HG03039 (cell line): ENCODE measurements around the gene CDK5RAP1.

Experiments used
- ATAC-seq: cut with Tn5 transposase; IDR thresholded peaks from one replicate; pipeline ENCODE4 v1.9.1; 2021; ENCODE audit warnings: mild to moderate bottlenecking, moderate library complexity; ENCODE audit not compliant: unreplicated experiment

CDK5RAP1 gene

DNA sequence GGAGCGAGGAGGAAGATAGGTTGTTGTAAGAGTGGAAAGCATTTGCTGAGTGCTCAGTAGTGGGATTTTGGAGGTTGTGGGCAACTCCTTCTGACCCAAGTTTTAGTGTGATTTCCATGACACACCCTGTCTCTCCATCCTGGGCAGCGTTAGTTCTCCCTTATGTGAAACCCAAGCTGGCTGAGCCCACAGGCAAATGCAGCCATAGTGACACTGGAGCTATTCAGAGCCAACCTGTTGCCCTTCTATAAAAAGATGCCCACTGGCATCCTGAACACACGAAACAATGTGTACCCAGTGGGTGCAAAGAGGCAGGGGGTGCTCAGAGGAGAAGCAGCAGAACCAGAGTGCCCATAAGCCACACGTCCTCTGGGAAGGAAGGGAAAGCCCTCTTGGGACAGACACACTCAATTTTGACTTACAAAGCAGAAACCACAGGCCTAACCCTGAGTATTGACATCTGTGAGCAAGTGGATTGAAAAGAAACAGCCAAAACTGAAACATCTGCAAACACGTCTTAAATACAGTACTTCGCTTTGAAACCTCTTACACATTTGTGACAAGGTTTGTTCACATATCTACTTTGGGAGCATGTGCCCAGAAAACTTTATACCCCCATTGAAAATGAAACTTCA lies 63.7 kb downstream of the CDK5RAP1 start:
- ATAC-seq, result no peak

DNA sequence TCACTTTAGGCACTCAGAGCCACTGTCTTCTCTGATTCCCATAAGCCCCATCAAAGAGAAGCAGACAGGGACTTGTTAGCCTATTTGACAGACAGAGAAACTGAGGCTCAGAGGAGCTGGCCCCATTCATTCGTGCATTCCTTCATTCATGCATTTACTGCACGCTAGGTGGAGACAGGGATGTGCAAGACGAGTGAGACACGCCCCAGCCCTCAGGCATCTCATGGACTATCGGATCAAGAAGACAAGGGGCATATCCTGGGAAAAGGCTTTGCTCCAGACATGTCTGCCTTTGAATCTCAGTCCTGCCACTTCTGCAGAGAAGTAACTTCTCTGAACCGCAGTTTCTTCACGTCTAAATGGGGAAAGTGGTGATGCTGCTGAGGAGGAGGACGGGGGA lies 64.2 kb downstream of the CDK5RAP1 start:
- no peak for ATAC-seq

DNA sequence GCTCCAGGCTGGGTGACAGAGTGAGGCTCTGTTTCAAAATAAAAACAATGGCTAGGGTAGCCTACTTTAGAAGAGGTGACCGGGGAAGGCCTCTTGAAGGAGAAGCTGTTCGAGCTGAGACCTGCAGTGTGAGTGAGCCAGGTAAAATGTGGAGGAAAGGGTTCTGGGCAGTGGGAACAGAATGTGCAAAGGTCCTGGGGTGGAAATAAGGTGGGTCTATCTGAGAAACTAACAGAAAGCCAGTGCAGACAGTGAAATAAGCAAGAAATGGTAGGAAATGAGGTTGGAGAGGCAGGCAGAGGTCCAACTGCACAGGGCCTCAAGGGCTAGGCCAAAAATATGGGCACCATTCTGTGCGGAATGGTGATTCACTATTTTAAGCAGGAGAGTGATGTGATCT lies 64.9 kb downstream of the CDK5RAP1 start:
- no peak for ATAC-seq

DNA sequence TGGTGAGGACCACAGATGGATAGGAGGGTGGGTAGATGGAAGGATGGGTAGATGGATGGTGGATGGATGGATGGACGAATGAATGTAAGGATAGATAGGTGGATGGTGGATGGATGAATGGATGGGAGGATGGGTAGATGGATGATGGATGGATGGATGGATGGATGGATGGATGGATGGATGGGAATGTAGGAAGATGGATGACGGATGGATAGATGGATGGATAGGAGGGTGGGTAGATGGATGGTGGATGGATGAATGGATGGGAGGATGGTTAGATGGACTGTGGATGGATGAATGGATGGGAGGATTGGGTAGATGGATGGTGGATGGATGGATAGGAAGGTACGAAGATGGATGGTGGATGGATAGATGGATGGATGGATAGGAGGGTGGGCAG lies 67.2 kb downstream of the CDK5RAP1 start:
- ATAC-seq, result no peak

DNA sequence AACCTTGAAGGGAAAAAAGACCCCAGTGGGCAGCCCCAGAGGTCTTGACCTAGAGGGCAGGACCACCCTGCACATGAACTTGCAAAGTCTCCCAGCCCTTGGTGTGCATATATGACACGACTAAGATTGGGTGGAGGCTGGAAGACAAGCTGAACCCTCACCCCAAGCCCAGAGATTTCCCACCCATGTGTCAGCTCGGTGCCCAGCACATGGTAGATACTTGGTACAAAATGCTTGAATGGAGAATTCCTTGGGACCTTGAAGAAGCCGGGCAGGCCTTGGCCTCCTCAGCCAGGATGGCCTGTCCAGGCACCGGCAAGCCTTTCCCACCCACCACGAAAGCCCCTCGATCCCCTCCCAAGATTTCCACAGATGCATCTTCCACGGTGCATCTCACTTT lies 67.7 kb downstream of the CDK5RAP1 start:
- ATAC-seq, result no peak

DNA sequence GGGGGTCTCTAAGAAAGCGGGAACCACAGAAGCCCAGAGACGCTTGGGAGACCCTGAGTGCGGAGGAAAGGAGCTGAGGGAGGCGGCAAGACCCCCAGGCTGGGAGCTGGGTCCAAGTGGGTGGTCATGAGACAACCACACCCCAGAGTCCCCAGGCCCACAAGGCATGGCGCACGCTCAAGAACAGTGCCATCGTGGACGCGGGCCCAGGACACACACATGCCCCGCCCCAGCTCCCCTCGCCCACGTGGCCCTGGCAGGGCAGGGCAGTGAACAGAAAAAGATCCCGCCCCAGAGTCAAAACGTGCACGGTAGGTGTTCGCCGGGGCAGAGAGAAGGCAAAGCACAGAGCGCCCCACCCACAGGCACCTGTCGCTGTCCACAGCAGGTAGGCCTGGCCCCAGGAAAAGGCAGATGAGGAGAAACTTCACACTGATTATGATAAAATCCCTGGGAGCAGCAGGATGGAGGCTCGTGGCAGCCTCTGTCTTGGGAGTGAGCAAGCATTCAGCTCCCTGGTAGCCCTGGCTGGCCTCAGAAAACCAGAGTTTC lies 68.3 kb downstream of the CDK5RAP1 start:
- no peak for ATAC-seq

DNA sequence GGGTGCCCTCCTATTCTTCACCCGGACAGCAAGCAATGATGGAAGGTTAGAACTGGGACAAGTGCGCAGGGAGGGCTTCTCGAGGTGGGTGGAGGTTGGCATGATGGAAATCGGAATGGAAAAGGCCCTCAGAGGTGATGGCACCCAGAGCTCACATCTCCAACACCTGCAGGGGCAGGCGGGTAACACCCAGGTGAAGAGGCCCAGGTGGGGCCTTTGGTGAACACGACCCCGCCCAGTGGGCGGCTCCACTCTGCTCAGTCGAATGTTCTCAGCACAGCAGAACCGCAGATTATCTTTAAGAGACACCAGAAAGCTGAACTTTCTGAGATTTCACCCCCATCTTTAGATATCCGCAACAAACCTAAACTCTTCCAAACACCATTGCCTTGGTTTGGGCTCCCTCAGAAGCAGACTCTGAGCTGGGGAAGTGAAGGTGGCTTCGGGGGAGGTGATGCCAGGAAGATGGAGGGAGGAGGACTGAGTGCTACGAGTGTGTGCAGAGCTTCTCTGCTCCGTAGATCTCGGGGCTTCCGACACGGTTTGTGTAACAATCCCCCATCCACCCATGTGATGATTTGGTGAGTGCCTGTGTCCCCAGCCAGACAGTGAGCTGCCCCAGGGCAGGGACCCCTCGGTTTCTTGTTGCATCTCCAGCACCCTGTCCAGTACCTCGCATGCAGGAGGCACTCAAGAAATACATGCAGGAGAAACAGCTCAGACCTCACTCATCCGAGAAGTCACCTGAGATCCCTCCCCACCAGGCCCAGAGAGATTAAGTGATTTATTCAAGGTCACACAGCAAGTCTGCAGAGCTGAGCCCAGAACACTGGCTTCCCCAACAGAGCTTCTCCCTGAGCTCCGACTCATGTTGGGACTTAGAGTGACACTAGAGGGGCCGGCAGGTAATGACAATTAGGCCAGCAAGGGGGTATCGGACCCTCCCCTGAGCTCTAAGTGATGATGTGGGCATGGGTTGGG lies 72.9 kb downstream of the CDK5RAP1 start:
- ATAC-seq, result no peak

DNA sequence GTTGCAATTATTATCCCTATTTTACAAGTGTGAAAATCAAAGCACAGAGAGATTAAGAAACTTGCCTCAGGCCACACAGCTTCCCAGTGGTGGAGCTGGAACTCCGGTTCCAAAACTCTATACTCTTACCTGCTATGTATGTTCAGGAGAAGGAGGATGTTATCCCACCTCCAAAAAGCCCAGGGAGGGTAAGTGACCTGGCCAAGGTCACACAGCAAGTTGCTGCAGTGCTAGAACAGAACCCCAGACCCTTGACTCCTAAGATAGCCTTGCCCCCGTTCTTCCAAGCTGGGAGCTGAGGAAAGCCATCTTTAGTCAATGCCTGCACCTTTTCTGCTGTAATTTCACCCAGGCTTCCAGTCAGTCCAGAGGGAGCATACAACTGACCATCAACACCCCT lies 76.0 kb downstream of the CDK5RAP1 start:
- ATAC-seq, result no peak

DNA sequence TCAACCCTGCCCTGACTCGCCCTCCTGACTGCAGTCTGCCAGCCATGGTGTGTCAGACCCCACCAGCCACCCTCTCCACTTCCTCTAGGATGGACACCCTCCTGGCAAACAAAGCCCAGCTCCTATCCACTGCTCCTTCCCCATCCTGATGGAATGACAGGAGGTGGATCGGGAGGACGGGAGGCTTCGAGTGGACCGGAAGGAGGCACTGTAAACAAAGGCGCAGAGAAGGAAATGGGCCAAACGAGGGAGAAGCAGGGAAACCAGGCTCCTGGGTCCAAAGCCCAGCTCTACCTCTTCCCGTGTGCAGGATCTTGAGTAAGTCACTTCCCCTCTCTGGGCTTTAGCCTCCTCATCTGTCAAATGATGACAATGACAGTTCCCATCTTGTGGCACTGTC lies 78.1 kb downstream of the CDK5RAP1 start:
- no peak for ATAC-seq

DNA sequence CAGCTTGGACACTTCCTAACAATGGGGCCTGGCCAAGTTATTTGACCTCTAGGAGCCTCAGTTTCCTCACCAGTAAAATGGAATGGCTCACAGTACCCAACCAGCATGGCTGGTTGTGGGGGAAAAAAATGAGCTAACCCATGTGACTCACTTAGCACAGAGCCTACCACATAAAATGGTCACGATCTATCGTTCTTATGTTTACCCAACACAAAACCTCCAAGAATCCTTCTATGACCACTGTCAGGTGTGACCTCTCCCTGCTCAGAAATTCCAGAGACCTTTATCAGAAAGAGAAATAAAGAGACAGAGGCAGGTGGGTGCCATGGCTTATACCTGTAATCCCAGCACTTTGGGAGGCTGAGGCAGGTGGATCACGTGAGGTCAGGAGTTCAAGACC lies 78.9 kb downstream of the CDK5RAP1 start:
- ATAC-seq, result no peak

DNA sequence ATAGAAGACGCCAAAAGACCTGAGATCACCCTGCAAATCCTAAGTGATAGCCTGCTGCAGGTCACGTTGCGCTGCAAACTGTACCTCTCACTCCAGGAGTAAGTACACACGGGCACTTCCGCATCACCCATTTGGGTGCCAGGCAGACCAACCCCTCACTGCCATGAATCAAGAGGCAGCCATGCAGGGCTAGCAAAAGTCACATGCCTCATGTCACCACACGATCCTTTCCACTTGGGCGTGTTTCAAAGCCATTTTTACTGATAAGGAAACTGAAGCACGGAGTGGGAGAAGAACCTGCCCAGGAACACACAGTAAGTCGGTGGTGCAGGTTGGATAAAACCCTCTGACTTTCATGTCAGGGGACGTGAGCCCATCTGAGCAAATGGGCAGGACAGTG lies 81.3 kb downstream of the CDK5RAP1 start:
- no peak for ATAC-seq

DNA sequence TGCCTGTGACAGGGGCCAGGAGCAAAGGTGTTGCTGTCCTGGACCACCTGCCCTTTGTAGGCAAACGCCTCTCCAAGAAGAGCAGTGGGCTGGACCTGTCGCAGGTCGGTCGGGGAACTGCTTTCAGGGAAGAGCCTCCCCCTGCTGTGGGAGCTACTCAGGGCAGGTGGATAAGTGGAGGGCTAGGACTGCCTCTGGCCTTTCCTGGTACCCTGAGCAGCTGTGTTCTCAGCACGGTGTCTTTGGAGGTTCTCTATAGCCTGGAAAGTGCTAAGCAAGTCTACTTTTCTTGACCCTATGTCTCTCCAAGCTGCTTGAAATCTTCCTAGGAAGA lies 83.3 kb downstream of the CDK5RAP1 start:
- no peak for ATAC-seq

DNA sequence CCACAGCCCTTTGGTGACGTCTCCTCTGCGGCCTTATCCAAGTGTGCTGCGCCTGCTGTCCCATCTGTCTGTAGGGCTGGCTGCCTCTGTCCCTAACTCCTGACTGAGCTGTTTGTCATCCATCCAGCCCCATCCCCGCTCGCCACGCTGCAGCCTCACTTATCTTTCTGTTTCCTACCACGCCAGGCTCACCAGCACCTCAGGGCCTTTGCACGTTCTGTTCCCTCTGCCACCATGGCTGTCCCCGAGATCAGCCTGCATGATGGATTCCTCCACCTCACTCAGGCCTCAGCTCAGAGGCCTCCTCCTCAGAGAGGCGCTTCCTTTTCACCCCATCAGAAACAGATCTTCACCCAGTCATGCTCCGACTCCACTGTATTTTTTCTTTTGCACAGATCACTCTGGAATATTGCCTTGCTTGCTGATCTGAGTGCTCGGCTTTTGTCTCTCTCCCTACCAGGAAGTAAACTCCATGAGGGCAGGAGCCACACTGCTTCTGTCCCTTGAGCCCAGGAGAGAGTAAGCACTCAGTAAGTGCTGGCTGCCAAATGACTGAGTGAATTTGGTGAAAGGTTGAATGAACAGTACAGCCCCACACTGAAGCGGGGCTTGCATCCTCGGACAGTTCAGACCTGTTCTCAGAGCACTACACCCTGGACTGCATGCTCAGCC lies 83.8 kb downstream of the CDK5RAP1 start:
- no peak for ATAC-seq

DNA sequence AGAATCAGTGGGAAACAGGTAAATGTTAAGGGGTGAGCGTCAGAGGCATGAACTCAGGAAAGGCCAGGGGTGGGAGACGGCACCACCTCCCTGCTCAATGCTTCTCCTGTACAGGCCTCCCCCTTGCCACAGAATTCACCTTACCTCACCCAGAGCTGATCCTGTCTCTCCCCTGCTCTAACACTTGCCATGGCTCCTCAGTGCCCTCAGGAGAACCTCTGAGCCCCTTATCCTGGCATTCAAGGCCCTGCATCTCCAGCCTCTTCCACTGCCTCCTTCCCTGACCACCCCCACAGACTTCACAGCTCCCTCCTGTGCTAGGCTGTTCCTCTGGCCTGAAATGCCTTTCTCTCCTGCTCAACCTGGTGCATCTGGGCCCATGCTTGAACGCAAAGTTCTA lies 84.4 kb downstream of the CDK5RAP1 start:
- ATAC-seq, result no peak

DNA sequence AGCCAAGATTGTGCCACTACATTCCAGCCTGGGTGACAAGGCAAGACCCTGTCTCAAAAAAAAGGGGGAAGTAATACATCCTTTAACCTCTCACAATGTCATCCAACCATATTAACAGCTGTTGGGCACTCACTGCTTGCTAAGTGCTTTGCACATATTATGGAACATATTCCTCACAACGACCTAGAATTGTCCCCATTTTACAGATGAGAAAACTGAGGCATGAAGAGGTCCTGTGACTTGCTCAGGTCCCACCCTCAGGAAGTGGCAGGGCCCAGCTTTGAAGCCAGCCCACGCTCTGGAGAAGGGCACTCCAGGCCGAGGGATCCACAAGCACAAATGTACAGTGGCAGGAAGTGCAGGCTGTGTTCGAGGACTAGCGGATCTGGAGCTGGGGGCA lies 85.0 kb downstream of the CDK5RAP1 start:
- ATAC-seq, result no peak

DNA sequence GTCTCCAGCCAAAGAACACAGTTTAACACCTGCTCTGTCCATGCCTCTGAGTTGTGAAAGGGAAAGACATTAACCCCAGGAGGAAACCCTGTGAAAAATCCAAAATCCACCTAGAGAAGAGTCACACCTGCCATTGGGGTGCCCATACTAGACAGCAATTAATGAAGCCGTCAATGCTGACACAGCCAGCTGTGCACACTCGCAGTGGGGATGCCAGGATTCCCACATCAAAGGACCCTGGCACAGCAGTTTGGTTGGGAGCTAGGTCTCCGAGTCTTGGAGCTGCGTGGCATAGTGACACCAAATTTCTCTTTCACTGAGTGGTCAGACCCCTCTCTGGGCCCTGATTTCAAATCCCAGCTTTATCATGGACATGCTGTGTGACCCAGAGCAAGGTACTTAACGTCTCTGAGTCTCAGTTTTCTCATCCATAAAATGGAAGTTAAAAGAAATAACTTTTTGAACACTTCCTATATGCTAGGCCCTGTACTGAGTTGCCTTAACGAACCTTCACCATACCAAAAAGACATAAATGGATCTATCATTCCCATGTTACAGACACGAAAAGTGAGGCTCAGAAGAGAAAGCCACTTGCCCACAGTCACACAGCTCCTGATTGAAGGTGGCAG lies 87.5 kb downstream of the CDK5RAP1 start:
- ATAC-seq, result no peak

DNA sequence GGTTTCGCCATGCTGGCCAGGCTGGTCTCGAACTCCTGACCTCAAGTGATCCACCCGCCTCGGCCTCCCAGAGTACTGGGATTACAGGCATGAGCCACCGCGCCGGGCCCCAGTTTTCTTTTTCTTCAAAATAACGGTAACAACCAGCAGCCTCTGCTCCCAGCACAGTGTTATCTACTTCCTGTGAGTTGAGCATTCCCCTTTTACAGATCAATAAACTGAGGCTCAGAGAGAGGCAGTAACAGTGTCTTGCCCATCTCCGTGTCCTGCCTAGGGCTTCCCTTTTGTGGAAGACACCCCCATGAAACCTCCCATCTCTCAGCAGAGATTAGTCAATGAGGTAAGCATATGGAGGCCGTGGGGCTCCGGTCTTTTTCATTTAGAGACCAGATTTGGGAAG lies 88.7 kb downstream of the CDK5RAP1 start:
- ATAC-seq, result no peak

DNA sequence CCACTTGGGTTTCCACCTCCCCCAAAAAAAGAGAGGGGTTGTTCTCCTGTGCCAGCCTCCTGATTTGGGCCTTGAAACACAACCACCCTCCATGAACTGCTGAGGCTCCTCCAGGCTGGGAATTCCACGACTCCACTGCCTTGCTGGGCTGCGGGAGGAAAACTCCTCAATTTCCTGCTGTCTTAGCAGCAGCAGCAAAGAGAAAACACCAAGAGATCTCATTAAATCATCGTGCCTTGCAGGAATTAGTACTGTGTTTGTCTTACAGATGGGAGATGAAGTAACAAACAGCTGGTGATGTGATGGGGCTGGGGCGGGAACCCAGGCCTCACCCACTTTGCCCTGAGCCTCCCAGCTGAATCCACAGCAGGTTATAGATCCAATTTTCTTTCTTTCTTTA lies 89.3 kb downstream of the CDK5RAP1 start:
- ATAC-seq, result no peak

DNA sequence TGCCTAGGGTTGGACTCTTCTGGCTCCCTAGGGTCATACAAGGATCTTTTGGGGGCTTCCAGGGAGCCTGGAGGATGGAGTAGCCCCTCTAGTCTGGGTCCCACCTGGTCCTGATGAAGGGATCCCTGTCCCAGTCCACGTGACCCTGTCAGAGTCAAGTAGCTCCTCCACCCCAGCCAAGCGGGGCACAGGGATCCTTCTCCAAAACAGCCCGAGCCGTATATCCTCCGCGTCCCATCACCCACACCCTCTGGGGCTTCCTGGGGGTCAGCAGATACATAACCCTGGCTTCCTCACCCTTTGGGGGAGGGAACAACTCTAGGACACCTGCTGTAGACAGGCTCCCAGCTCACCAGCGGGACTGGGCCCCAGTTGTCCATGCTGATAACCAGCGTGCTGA lies 90.3 kb downstream of the CDK5RAP1 start:
- ATAC-seq, result no peak

DNA sequence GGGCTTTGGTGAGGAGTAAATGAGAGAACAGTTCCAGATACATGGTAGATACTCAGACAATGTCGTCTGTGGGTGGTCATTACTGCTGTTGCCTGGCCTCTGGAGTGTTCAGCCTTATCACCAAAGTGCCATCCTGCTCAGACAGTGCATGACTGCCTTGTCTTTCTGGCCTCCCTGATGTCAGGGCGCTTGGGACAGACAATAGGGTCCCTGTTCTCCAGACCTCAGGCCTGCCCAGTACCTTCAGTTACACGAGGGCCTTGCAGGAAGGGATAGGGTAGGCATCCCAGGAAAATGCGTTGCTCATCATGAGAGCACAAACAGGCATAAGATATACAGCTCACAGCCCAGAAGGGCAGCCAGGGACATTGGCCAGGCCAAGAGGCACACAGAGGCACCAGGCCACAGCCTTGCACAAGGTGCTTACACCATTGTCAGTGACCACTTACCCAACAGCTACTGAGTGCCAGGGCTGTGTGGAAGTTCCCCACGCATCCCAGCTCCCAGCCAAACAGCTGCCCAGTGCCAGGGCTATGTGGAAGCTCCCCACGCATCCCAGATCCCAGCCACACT lies 90.9 kb downstream of the CDK5RAP1 start:
- no peak for ATAC-seq

DNA sequence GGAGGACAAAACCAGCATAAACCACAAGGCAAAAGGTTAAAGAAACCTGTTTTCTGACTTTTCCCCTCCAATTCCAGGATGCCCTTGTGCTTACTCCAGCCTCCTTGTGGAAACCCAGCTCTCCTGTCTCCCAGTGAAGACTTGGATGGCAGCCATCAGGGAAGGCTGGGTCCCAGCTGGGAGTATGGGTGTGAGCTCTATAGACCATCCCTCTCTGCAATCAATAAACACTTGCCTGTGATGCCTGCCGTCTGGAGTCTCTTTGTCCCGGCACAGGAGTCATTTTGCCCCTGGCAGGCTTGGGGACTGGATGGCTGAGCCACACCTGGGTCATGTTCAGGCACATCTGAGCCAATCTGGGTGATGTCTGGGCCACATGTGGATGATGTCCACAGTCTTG lies 91.7 kb downstream of the CDK5RAP1 start:
- ATAC-seq, result no peak
